GDM1 (cell line): ENCODE measurements around the gene HVCN1.
"Not testable (repeated sequence)": the region's sequence is repeated elsewhere in the genome, so short reads cannot be mapped to it uniquely, and the experiment has no call there.

ENCODE experiments used
- DNase-seq: peaks from one replicate; lab custom pipeline; 2025; lab: John Stamatoyannopoulos, UW

Gene HVCN1, protein sequence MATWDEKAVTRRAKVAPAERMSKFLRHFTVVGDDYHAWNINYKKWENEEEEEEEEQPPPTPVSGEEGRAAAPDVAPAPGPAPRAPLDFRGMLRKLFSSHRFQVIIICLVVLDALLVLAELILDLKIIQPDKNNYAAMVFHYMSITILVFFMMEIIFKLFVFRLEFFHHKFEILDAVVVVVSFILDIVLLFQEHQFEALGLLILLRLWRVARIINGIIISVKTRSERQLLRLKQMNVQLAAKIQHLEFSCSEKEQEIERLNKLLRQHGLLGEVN

GRCh38 chr12:110688446-110689280, at the start of gene HVCN1:
Gene HVCN1 (minus strand): TSS chr12:110689115. CDS start chr12:110683245, 5,870 bp downstream.
- DNase-seq, result no peak

GRCh38 chr12:110737532-110737931, 48.6 kb upstream of the HVCN1 start:
- DNase-seq, result no peak

GRCh38 chr12:110737016-110737415, 48.1 kb upstream of the HVCN1 start:
- DNase-seq, result not testable (repeated sequence)

- DNase-seq, result no peak
These were observed 45.0 kb upstream of the HVCN1 start for GRCh38 chr12:110733900-110734299.

DNA sequence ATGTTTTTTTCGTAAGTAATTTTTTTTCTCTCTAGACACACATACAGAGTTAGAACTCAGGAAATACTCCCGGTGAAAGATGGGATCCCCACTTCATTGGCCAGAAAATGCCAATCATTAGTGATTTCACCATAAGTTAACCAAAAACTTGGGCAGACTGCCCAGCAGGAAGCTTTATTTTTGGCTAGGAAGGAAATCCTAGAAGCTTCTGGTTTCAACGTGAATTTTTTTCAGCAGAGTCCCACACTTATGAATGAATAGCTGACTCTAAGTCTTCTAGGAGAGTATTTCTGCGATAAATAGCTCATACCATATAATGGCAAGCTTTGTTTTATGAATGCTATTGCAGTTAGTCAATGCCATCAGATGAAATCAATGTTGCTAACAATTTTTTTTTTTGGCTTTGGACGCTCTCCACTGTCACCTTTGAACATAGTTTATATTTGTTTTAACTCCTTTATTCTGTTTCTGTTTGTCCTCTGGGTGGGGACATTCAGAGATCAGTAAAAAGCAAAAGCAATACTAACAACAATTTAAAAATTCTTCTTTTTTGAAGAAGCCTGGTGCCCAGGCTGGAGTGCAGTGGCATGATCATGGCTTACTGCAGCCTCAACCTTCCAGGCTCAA, 44.3 kb upstream of the HVCN1 start:
- DNase-seq, result no peak

DNA sequence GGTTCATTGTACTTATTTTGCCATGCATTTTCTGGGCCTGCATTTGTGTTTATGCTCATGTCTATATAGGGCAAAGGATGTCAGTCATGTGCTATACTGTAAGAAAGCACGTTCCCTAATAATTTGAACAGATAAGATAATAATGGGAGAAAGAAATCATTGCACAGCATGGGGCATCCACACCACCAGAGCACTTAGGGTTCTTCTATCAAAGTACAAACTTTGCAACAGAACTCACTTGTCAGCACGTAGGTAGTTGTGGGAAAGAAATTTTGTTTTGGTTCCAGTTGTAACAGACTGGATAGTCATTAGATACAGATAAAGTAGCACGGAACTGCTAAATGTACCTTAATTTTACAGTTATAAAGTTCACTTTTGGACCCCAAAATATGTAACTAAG, 43.7 kb upstream of the HVCN1 start:
- no peak for DNase-seq

DNA sequence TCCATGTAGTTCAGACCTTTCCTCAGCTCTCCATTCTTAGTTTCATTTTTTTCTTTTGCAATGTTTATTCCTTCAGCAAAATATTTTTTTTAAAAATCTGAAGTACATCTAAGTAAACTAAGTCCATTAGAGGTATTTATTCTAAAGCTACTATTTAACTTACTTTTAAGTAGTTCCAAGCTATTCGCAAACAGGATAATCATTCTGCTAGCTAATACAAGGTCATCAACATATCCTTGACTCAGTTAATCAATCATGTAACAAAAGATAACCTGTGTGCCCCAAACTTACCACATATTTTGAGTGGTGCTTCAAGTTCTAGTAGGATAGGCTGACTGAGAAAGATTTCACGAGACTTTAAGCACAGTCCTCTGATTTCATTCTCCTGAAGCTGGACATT, 42.6 kb upstream of the HVCN1 start:
- no peak for DNase-seq

- no peak for DNase-seq
These were observed 39.7 kb upstream of the HVCN1 start for GRCh38 chr12:110728628-110729027.

GRCh38 chr12:110726708-110727369, 37.9 kb upstream of the HVCN1 start:
- no peak for DNase-seq

DNA sequence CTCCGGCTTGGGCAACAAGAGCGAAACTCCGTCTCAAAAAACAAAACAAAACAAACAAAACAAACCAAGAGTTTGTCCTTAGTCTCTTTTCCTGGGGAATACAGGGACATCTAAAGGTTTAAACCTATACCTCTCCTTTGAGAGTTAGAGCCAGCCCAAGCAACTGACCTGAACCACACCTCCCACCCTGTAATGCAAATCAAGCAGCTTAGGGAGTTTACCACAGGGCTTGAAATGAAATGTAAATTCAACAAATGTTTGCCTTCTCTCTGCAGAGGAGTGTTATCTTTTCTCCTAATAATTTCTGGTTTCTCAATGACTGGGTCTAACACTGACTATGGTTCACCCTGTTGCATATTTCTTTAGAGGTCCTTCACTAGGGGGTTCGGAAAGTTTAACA, 37.1 kb upstream of the HVCN1 start:
- no peak for DNase-seq

GRCh38 chr12:110725267-110725666, 36.4 kb upstream of the HVCN1 start:
- DNase-seq, result no peak

DNA sequence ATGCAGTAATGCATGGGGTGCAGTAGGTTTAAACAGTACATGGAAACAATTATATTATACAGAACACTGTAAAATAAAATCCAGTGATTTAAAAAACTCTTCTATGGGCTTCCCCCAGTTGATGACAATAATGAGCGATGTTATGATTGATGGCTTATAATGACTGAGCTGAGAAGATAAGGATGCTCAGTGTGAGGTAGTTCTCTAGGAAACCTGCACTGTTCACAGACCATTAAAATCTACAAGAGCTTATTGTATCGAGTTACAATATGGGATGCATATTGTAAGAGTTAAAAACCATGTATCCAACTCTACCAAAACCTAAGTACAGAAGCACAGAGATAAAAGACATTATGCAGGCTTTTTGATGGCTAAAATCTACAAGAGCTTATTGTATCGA, 34.0 kb upstream of the HVCN1 start:
- DNase-seq, result not testable (repeated sequence)

GRCh38 chr12:110721570-110721969, 32.7 kb upstream of the HVCN1 start:
- no peak for DNase-seq

DNA sequence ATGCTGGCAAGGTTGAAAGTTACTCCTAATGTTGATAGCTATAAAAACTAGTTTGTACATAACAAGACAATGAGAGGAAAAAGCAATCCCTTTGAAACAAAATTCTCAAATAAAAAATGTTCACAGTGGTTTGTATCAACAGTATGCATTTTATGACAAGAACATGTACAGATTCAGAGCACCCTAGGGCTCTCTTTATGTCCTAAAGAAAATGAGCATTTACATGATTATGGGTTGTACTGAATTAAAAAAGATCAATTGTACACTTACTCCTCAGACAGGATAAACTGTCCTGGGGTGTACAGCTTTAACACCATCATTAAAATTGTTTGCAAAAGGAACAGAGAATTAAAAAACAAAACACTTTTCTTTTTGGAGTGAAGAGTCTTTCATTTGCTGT, 31.6 kb upstream of the HVCN1 start:
- DNase-seq, result no peak

DNA sequence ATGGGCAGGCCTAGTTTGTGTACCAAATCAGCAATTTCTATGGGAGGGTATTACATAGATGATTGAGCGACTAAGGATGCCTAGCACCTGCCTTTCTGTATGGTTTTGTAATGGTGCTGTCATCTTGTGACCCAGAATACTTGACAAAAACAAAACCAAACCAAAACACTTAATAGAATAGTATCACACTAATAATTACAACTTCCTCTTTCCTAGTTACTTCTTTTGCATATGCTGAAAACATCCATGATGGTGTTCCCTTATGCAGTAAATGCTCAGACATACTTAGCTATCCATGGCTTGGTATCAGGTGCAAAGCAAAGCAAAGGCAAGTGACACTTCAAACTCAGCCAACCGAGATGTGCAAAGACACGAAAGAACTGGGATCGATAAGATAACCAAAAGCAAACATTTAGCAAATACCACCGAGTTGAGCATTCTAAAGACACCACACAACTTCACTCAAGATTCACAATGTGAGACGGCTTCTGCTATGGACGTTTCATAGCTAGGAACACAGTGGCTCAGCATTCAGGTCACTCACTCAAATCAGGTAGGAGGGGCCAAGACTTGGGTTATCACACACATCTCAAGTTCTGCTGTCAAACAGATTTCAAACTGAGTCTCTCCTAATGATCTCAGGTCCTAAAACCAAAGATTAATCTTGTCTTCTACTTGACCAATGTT, 29.4 kb upstream of the HVCN1 start:
- DNase-seq, result no peak

GRCh38 chr12:110717037-110717436, 28.1 kb upstream of the HVCN1 start:
- no peak for DNase-seq

GRCh38 chr12:110708917-110709316, 20.0 kb upstream of the HVCN1 start:
- no peak for DNase-seq

- DNase-seq, result no peak
These were observed 16.4 kb upstream of the HVCN1 start for GRCh38 chr12:110705309-110705708.

DNA sequence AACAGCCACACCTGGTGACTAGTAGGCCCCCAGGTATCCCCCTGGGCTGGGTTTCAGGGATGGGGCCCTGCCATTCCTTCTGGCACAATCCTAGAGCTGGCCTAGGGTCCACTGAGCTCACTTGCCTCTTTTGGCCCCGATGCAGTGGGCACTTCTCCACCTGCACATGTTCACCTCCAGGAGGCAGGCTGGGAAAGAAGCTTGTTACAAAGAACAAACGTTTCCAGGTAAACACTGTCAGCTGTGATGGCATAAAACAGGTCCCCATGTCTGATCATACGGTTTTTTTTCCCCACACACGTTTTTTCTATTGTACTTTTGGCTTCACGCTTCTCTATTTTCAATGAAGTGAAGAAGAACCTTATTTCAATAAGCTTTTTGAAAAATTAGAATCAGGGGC, 15.8 kb upstream of the HVCN1 start:
- no peak for DNase-seq

GRCh38 chr12:110704231-110704630, 15.3 kb upstream of the HVCN1 start:
- no peak for DNase-seq

DNA sequence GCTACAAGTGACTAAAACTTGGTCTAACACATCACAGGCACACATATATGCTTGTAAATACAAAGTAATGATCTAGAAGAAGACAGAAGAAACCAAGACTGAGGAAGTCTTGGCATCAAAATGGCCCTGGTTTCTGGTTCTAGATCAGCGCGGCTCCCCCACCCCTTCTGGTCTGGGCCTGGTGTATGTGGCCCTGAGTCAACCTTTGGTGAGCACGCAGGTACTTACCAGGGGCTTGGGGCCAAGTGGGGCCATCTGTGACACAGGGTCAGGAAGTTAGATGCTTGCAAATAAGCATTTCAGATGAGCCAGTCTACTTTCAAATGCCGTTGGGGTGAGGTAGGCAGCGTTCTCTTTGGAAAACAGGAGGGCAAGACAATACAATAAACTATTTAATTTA, 13.2 kb upstream of the HVCN1 start:
- no peak for DNase-seq
